Right lobe of liver (tissue), 4 donors: ENCODE results near the gene GDPD5.

ENCODE experiments used
- POLR2A ChIP-seq: fragments of 450-650 bp; IDR thresholded peaks from one replicate; pipeline ENCODE4 v1.6.1; 2017; ENCODE audit warnings: antibody characterized with exemption, mild to moderate bottlenecking
- TF ChIP-seq, protein P1 (sequence below), 4 donors: fragments of 200-600 bp in 3 of 4; fragments of 450-650 bp in 1 of 4; IDR thresholded peaks; one replicate each; pipeline versions ENCODE4 v1.5.1 to v1.8.0; 2016 to 2022; ENCODE audit warnings: antibody characterized with exemption in 4 of 4, mild to moderate bottlenecking in 2 of 4
- donor health status: DM: no; HTN: no; CAD: no.
- donor health status: DM: no; HTN: no; CAD: no.
- donor health status: DM: no; HTN: yes; CAD: no.

DNA sequence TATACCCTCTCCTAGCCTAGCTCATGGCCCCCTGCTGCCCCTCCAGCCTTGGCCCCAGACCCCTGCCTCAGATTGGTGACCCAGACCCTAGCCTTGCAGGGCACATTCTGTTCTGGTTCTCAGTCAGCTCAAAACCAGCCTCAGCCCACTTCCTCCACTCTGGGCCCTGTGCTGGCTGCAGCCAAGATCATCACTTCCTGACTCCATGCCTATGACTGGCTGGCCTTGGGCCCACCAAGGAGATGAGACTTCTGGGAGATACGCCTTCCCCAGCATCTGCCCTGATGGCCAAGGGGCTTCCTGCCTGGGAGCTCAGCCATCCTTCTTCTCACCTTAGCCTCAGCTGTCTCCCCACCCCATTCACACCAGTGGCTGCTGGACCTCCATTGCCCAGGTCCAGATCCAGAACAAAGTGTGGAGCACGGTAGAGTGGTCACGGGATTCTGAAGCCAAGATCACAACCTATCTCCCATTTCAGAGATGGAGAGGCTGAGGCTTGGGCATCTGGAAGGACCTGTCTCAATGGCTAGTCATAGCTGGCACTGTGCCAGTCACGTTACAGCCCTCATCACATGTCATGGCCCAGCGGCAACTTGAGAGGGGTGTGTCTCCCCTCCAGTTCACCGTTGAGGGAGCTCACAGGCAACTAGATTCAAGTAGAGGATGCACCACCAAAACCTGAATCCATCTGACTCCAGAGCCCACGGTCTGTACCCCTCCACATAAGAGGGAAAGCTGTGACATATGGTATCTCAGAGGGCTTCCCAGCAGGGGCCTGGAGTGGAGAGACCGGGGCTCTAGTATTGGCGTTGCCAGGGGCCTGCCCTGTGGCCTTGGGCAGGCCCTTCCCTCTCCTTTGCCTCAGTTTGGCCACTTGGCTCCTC lies 49.7 kb downstream of the GDPD5 start:
- TF ChIP-seq, protein P1, sequence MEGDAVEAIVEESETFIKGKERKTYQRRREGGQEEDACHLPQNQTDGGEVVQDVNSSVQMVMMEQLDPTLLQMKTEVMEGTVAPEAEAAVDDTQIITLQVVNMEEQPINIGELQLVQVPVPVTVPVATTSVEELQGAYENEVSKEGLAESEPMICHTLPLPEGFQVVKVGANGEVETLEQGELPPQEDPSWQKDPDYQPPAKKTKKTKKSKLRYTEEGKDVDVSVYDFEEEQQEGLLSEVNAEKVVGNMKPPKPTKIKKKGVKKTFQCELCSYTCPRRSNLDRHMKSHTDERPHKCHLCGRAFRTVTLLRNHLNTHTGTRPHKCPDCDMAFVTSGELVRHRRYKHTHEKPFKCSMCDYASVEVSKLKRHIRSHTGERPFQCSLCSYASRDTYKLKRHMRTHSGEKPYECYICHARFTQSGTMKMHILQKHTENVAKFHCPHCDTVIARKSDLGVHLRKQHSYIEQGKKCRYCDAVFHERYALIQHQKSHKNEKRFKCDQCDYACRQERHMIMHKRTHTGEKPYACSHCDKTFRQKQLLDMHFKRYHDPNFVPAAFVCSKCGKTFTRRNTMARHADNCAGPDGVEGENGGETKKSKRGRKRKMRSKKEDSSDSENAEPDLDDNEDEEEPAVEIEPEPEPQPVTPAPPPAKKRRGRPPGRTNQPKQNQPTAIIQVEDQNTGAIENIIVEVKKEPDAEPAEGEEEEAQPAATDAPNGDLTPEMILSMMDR (IDR thresholded peaks at IDR 0.05), result no peak
- TF ChIP-seq POLR2A, result no peak
